ENCODE data around the gene LRRC37B.

LRRC37B gene

GRCh38 chr17:32102172-32102571 lies 95.0 kb downstream of the LRRC37B start (continued):
- no peak for TF ChIP-seq CSRNP3 (CRISPR knock-in tag; IDR thresholded peaks at IDR 0.05)

- TF ChIP-seq RARB (CRISPR knock-in tag; IDR thresholded peaks at IDR 0.05) (no peak), POU6F1 (CRISPR knock-in tag; IDR thresholded peaks at IDR 0.05; ENCODE audit: borderline replicate concordance, low read depth) (no peak), TSHZ2 (CRISPR knock-in tag; IDR thresholded peaks at IDR 0.05) (no peak)
- peak; percentile 36; the same call in 2 of the 3 replicates for ATAC-seq
Measured at GRCh38 chr17:32102646-32103186, 95.5 kb downstream of the LRRC37B start.
